Activated CD8-positive, alpha-beta memory T cell treated with anti-CD3 and anti-CD28 coated beads, Interleukin-2, amount 50 U/mL, for 1 hour (primary cell): Measurements from ENCODE around the gene AHDC1.

Source experiments
- DNase-seq: peaks from one replicate; pipeline ENCODE4 v3.0.0-alpha.2; 2020; ENCODE audit errors: extremely low read depth

The AHDC1 gene

GRCh38 chr1:27528818-27529703 lies 74.9 kb downstream of the AHDC1 start:
- no peak for DNase-seq

DNA sequence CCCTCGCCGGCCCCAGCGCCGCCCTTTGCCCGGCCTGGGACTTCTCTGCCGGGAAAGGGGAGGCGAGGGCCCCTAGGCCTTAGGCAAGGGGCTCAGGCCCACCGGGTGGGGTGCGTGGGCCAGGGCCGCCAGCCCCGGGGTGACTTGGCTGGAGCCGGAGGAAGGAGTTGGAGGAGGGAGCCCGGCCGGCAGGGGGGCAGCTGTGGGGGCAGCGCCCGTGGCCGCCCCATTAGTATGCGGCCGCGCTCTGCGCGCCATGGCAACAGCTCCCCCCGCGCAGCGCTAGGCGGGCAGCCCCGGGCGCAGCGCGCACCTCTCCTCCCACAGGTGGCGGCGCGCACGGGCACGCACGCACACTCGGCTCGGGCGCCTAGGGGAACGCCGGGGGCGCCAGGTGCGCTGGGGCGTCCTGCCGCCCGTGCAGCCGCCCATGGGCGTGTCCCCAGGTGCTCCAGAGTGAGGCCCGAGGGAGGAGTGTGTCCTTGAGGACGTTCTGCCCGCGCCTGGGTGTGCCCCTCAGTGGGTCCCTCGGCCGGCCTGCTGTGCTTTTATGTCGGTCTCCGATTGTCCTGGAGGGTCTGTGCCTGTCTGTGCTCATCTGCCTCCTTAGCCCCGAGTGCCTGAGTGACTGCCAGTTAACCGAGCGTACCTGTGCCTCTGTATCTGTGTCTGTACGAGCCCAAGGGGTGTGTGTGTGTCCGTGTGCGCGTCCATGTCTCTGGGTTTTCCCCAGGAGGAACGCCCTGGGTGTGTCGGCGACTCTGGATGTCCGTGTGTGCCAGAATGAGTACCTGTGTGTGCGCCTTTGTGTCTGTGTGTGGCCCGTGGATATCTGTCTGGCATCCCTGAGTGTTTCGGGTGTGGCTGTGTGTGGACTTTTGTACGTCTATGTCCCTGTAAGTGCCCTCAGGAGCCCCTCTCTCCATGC lies 75.8 kb downstream of the AHDC1 start:
- DNase-seq: no peak

- no peak for DNase-seq
Measured at GRCh38 chr1:27527223-27527889, 76.6 kb downstream of the AHDC1 start.

DNA sequence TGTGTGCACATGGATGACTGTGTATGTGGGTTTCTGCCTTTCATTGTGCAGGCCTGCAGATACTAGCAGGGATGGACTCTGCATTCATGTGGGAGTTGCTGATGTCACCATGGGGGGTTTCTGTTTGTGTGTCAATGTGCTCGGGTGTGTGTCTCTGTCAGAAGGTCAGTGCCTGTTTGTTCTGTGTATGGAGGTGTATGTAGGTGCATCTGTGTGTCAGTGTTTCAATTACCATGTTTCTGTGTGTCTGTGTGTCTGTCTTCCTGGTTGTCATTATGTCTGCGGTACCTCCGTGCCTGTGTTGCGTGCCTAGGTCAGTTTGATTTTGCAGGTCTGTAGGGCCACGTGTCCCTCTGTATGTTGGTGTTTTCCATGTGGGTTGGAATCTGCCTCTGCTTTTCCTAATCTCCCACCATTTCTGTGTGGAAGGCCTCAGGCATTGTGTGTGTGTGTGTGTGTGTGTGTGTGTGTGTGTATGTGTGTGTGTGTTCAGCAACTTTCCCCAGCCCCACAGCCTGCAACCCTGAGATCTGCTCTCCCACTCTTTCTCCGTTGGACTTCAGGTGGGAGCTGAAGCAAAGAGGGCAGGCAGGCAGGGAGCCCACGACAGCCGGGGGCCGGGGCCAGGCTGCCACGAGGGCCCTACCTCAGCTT lies 77.2 kb downstream of the AHDC1 start:
- DNase-seq: no peak

GRCh38 chr1:27525296-27526272 lies 78.4 kb downstream of the AHDC1 start:
- DNase-seq: no peak

DNA sequence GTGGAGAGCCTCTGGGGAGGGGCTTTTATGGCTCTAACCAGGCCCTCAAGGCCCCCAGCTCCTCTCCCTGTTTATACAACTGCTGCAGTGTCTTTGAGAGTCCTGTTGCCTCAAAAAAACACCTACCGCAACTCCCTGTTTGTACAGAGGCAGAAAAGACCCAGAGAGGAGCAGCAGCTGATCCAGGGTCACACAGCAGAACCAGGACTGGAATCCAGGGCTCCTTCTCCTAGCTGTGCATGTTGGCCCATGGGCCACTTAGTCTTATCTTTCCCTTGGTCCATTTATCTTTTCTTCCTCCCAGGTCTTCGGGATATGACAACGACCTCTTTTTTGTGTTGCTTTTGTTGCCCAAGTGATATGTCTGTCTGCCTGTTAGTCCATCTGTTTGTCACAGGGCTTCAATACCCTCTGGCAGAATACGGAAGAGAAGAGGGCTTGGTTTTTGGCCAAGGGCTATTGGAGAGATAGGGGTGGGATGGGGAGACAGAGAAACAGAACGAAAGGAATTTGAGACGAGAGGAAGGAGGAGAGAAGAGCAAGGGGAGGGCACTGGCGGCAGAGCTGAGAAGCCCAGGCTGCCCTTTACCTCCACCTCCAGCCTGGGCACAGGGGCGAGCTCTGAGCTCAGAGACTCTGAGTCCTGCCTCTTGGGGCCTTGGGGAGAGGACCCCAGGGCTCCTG lies 80.5 kb downstream of the AHDC1 start:
- no peak for DNase-seq

DNA sequence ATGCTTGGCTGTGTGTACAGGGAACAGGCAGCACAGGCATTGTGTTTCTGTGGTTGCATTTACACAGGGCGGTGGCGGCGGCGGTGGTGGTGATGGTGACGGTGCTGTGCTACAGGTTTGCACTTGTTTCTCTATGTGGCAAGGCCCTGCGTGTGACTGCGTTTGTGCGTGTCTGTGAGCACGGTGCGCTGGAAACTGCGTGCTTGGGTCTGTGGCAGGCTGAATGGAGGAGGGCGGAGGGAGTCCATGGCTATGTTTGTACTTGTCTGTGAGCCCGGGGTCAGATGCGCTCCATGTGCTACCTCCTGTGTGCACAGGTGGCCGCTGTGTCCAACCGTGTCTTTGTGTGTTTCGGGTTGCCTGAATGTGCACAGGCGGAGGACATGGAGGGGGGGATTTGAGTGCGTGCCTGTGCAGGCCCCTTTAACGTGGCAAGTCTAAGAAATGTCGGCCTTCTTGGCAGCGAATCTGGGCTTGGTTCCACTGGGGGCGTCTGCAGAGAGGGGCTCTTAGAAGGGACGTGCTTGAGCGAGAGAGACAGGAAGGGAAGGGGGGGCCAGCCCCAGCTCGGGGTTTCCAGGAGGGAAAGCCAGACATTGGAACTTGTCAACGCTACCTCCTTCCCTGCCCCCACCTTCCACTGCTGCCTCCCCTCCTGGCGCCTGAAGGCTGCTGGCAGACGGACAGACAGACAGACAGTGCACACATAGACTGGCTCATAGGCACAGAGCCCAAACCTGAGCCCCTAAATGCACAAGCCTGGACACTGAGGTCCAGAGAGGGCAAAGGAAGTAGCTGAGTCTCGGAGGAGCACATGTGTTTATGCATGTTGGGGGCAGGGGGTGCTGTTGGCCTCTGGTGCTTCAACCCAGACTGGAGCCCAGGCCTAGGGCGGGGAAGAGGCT lies 81.3 kb downstream of the AHDC1 start:
- peak; percentile 54 for DNase-seq

DNA sequence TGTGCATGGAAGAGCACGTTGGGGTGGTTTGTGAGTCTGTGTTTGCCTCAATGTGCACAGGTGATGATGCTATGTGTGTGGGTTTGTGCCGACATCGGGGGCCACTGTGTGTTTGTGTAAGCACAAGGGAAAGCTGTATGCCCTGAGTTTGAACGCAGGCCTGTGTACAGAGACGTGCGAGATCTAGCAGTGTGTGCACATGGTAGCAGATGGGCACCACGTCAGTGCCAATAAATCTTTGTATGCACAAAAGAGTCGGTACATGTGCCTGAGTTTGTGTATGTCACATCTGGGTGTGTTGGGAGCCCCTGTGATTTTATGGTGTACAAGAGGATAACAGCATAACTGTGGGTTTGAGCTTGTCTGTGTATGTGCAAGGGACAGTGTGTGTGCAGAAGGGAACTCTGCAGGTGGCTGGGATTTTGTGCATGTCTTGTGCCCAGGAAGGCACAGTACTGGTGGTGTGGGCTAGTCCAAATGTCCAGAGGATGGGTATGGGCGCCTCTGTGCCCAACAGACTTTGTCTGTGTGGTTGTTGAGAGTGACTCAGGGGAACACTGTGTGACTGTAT lies 82.0 kb downstream of the AHDC1 start:
- DNase-seq: no peak

- peak; percentile 24 for DNase-seq
Measured at GRCh38 chr1:27521336-27521831, 82.6 kb downstream of the AHDC1 start.

DNA sequence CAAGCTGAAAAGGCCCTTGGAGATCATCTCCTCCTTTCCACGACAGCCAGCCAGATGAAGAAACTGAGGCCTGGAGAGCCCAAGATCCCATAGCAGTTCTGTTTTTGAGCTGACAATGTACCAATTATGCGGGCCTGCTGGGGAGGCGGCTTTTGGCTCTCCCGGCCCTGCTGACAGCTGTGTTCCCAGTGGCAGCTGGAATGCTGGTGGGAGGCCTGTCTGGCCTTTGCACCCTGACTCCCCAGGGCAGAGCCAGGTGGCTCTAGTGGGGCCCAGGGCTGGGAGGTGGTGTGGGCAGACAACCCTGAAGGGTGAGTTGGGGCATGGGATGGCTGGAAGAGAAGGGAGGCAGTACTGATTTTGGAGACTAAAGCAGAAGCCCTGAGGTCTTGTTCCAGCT lies 83.3 kb downstream of the AHDC1 start:
- DNase-seq: no peak

DNA sequence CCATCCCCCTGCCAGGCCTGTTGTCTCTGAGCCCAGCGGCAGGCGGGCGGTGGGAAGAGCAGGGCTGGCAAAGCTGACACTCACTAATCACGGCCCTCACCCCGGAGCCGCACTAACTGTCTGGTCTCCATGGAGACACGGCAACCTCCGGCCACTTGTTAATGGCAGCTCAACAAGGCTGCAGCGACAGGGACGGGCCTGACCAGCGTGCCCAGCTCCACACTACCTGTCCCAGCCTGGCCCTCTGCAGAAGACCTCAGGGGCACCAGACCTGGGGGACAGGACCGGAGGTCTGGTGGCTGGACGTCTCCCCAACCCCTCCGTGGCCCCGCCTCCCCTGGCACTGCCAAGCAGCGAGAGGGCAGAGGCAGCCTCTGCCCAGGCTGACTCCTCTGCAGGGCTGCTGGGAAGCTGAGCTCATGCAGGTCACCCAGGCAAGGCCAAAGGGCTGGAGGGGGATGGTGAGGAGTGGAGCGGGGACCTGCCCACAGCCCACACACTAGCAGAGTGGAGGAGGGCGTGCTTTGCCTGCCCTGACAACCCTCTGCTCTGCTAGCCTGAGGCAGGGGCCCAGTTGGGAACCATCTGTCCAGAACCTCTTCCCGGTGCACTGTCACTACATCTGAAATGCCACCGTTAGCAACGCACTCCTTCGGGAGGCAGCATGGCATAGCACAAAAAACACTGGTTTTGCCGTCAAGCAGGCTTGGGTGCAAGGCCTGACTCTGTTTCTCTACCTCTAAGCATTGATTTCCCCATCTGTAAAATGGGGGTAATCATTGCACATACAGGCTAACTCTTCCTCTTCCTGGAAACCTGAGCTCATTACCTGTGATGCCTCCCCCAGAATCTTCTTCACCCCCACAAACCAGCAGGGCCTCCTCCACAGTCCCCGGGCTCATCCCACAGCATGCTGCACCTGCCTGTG lies 84.3 kb downstream of the AHDC1 start:
- no peak for DNase-seq

DNA sequence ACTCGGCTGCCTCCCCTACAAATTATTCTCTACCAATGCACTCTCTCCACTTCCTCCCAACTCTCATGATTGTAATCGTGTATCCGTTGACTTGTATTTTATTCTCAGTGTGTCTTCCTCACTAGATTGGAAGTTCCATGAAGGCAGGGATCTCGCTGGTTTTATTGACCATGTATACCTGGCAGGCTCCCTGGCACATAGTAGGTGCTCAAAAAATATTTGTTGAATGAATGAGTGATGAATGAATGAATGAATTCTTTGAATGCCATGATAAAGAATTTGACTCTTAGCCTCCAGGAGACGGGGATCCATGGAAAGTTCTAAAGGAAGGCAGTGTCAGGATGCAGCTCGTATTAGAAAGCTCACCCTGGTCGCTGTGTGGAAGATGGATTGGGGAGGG lies 85.1 kb downstream of the AHDC1 start:
- no peak for DNase-seq

- DNase-seq: no peak
Measured at GRCh38 chr1:27517907-27518718, 85.8 kb downstream of the AHDC1 start.

DNA sequence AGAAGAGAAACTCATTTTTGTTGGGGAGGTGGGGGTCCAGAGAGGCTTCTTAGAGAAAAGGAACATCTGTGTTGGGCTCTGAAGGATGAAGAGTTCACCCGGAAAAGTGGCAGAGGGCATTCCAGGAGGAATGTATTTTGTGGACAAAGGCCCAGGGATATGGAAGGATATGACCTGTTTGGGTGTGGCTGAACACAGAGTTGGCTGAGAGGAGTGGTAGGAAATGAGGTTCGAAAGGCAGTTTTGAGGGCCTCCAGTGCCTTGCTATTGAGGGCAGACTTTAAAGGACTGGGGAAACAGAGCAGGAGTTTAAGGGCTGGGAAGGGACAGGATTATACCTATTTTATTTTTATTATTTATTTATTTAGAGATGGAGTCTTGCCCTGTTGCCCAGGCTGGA lies 86.6 kb downstream of the AHDC1 start:
- DNase-seq: no peak

- DNase-seq: no peak
Measured at GRCh38 chr1:27515626-27516025, 88.3 kb downstream of the AHDC1 start.

GRCh38 chr1:27513958-27514357 lies 90.0 kb downstream of the AHDC1 start:
- DNase-seq: no peak
